DND-41 (cell line): Measurements from ENCODE around the gene MAGI3.

Experiments used
- ATAC-seq: fragments of 200-7000 bp; cut with Tn5 transposase; 3 replicates; pipeline ENCODE4 v1.9.1; 2021; ENCODE audit warnings: low read depth; ENCODE audit not compliant: insufficient read depth
- DNase-seq: peaks from one replicate; pipeline ENCODE4 v3.0.0-alpha.2; 2020
- H2AFZ ChIP-seq: 2 replicates; pipeline ENCODE4 v1.6.0; 2012; ENCODE audit warnings: low read depth, low read length
- H3K27ac ChIP-seq: 2 replicates; pipeline ENCODE4 v1.5.1; 2012; ENCODE audit warnings: low read length, inconsistent platforms
- H3K27me3 ChIP-seq: fragments of 200-600 bp; sonication (generic); 2 replicates; pipeline ENCODE4 v1.6.0; 2012; ENCODE audit warnings: low read length, mild to moderate bottlenecking, inconsistent platforms; ENCODE audit not compliant: insufficient read depth, poor library complexity
- H3K36me3 ChIP-seq: 2 replicates; pipeline ENCODE4 v1.5.1; 2012; ENCODE audit warnings: low read length, inconsistent platforms; ENCODE audit not compliant: insufficient read depth
- H3K4me1 ChIP-seq: 2 replicates; pipeline ENCODE4 v1.5.1; 2012; ENCODE audit warnings: mild to moderate bottlenecking, low read length; ENCODE audit not compliant: insufficient read depth
- H3K4me2 ChIP-seq: 2 replicates; pipeline ENCODE4 v1.6.0; 2012; ENCODE audit warnings: mild to moderate bottlenecking, moderate library complexity, low read length, inconsistent platforms; ENCODE audit not compliant: insufficient read depth
- H3K4me3 ChIP-seq, 2 experiments: fragments of 200-600 bp in 1 of 2; shearing (Covaris generic) in 1 of 2; 2 replicates each; pipeline ENCODE4 v1.5.1; 2012 to 2016; ENCODE audit warnings: inconsistent platforms in 2 of 2, low read length in 2 of 2, mild to moderate bottlenecking in 2 of 2, low read depth in 1 of 2, moderate library complexity in 1 of 2
- H3K79me2 ChIP-seq: 2 replicates; pipeline ENCODE4 v1.6.0; 2012; ENCODE audit warnings: low read length, inconsistent platforms; ENCODE audit not compliant: insufficient read depth
- H3K9ac ChIP-seq: 2 replicates; pipeline ENCODE4 v1.6.0; 2012; ENCODE audit warnings: low read depth, mild to moderate bottlenecking, inconsistent platforms, low read length, moderate library complexity
- H3K9me3 ChIP-seq: 2 replicates; pipeline ENCODE4 v1.5.1; 2012; ENCODE audit warnings: low read length, moderate library complexity, mild to moderate bottlenecking, inconsistent platforms; ENCODE audit not compliant: insufficient read depth, severe bottlenecking
- H4K20me1 ChIP-seq: 2 replicates; pipeline ENCODE4 v1.6.0; 2012; ENCODE audit warnings: low read length; ENCODE audit not compliant: insufficient read depth
- EZH2 ChIP-seq: IDR thresholded peaks from 3 replicates; pipeline ENCODE4 v1.6.1; 2012; ENCODE audit warnings: borderline replicate concordance, low read depth, mild to moderate bottlenecking, moderate library complexity, low read length, inconsistent platforms; ENCODE audit not compliant: severe bottlenecking
- TF ChIP-seq, protein P1 (sequence below): IDR thresholded peaks from 2 replicates; pipeline ENCODE4 v1.5.1; 2012; ENCODE audit warnings: borderline replicate concordance, low read length, moderate library complexity, mild to moderate bottlenecking; ENCODE audit not compliant: poor library complexity, severe bottlenecking; ENCODE audit errors: extremely low read depth

The MAGI3 gene

GRCh38 chr1:113675302-113675701 lies 285.0 kb downstream of the MAGI3 start:
- Histone ChIP-seq H2AFZ (no peak overlapping the region), H3K36me3 (no peaks in the 10 kb centered on the region), H3K79me2 (no peaks in the 10 kb centered on the region), H3K4me2 (no peak overlapping the region), H3K9me3 (no peaks in the 10 kb centered on the region), H3K9ac (no peak overlapping the region), H3K4me3 (no peak overlapping the region), H4K20me1 (no peaks in the 10 kb centered on the region), H3K27me3 (no peaks in the 10 kb centered on the region), H3K4me1 (no peaks in the 10 kb centered on the region), H3K27ac (no peak overlapping the region)
- no peak for DNase-seq
- TF ChIP-seq, protein P1, sequence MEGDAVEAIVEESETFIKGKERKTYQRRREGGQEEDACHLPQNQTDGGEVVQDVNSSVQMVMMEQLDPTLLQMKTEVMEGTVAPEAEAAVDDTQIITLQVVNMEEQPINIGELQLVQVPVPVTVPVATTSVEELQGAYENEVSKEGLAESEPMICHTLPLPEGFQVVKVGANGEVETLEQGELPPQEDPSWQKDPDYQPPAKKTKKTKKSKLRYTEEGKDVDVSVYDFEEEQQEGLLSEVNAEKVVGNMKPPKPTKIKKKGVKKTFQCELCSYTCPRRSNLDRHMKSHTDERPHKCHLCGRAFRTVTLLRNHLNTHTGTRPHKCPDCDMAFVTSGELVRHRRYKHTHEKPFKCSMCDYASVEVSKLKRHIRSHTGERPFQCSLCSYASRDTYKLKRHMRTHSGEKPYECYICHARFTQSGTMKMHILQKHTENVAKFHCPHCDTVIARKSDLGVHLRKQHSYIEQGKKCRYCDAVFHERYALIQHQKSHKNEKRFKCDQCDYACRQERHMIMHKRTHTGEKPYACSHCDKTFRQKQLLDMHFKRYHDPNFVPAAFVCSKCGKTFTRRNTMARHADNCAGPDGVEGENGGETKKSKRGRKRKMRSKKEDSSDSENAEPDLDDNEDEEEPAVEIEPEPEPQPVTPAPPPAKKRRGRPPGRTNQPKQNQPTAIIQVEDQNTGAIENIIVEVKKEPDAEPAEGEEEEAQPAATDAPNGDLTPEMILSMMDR: no peak
- no peak for TF ChIP-seq EZH2
- no peak for ATAC-seq

DNA sequence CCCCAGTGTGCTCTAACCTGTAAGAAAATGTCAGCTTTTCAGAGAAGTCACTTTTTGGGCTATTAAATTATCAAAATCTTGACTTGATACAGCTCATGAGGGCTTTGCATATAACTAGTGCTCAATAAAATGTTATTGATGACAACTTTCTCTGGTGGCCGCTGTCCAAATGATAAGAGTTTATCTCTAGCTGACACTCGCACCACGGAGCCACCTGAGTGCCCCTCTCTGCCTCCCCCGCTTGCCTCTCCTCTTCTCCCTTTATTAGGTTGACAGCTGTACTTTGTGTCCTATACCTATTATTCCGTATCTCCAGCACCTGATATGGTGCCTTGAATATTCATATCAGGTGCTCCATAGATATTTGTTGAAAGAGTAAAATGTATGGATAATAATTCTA lies 286.2 kb downstream of the MAGI3 start:
- H3K27ac ChIP-seq: no peak overlapping the region
- no peak for DNase-seq

GRCh38 chr1:113677250-113678158 lies 287.2 kb downstream of the MAGI3 start:
- no peak overlapping the region for H3K4me2 ChIP-seq
- H3K9me3 ChIP-seq: no peaks in the 10 kb centered on the region
- no peaks in the 10 kb centered on the region for H3K4me1 ChIP-seq
- no peaks in the 10 kb centered on the region for H3K79me2 ChIP-seq
- no peak overlapping the region for H3K27ac ChIP-seq
- no peaks in the 10 kb centered on the region for H3K27me3 ChIP-seq
- DNase-seq: peak; percentile 20
- no peaks in the 10 kb centered on the region for H3K36me3 ChIP-seq
- H3K4me3 ChIP-seq: no peak overlapping the region
- no peak overlapping the region for H3K9ac ChIP-seq
- peak; percentile 70; the same call in 2 of the 3 replicates for ATAC-seq
- no peaks in the 10 kb centered on the region for H4K20me1 ChIP-seq
- no peak overlapping the region for H2AFZ ChIP-seq
- TF ChIP-seq, protein P1: peak; percentile 75
- TF ChIP-seq EZH2: no peak

More for the DNA sequence above, 286.2 kb downstream of the MAGI3 start:
- Histone ChIP-seq H3K4me2 (no peak overlapping the region), H3K4me1 (no peaks in the 10 kb centered on the region), H3K79me2 (no peaks in the 10 kb centered on the region), H3K36me3 (no peaks in the 10 kb centered on the region), H4K20me1 (no peaks in the 10 kb centered on the region), H3K27me3 (no peaks in the 10 kb centered on the region), H3K9me3 (no peaks in the 10 kb centered on the region), H2AFZ (no peak overlapping the region), H3K9ac (no peak overlapping the region), H3K4me3 (no peak overlapping the region)
- no peak for ATAC-seq
- TF ChIP-seq, protein P1: no peak
- no peak for TF ChIP-seq EZH2
